ENCODE results near the gene FAM236D. TPM values are rescaled to one million over a fixed set of nuclear protein-coding genes. Genes with fewer than 3 reads are reported as not detected.
"Not testable (repeated sequence)": the region's sequence is repeated elsewhere in the genome, so short reads cannot be mapped to it uniquely, and the experiment has no call there.

FAM236D gene
- total RNA-seq, 1 experiment from 2014 or later = not detected

DNA sequence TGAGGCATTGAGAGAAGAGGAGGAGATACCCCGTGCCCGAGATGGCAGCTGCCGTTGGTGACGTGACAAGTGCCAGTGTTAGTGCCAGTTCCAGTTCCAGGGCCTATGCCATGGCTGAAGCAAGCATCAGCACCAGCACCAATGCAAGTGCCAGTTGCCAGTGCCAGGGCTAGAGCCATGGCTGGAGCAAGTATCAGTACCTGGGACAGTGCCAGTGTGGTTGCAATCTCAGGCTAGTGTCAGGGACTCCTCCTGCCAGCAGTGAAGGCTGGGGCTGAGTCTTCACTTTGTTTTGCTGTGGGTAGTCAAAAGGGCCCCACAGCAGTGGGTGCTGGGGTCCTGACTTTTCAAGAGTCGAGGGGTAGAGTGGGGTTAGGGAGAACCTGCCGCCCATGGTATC is 29.9 kb downstream of the FAM236D start:
- H3K9me3 Mint-ChIP-seq; H2BK12ac ChIP-seq (ENCODE audit: insufficient read length, low read depth, low read length); H2AK5ac ChIP-seq (ENCODE audit: insufficient read length, low read length); H3K79me2 ChIP-seq (ENCODE audit: insufficient read depth, low read length); H3K27ac ChIP-seq (ENCODE audit: insufficient read length, low read depth, low read length); H3K4me2 ChIP-seq (ENCODE audit: insufficient read depth, insufficient read length, low read length); H3K56ac ChIP-seq (ENCODE audit: insufficient read length, low read depth, low read length); H3K23ac ChIP-seq (ENCODE audit: insufficient read length, low read depth, low read length); H3K27me3 Mint-ChIP-seq (ENCODE audit: low read depth); H4K5ac ChIP-seq (ENCODE audit: insufficient read length, low read depth, low read length); H3T11ph ChIP-seq (ENCODE audit: low read length); H3K27me3 ChIP-seq (ENCODE audit: insufficient read depth, low read length); H3K23me2 ChIP-seq (ENCODE audit: insufficient read length, low read depth, low read length, poor library complexity, severe bottlenecking); H3K14ac ChIP-seq (ENCODE audit: insufficient read depth, low read length); H3K4ac ChIP-seq (ENCODE audit: low read depth, low read length); H4K8ac ChIP-seq (replicated peaks; ENCODE audit: insufficient read length, low read depth, low read length); H2BK120ac ChIP-seq (ENCODE audit: low read depth, low read length, poor library complexity, severe bottlenecking); H3K4me3 Mint-ChIP-seq; H2BK20ac ChIP-seq (ENCODE audit: low read depth, low read length, poor library complexity, severe bottlenecking); DNase-seq; H3K4me1 Mint-ChIP-seq; H2AFZ ChIP-seq (ENCODE audit: low read length); H4K20me1 ChIP-seq (ENCODE audit: control insufficient read depth, insufficient read depth, insufficient read length); H3K9me3 ChIP-seq (ENCODE audit: control insufficient read depth, low read depth, low read length); H2BK15ac ChIP-seq (ENCODE audit: low read depth, low read length); H3K18ac ChIP-seq (ENCODE audit: insufficient read length, low read depth, low read length); H3K27ac Mint-ChIP-seq; H2BK5ac ChIP-seq (ENCODE audit: insufficient read length, low read length); H3K79me1 ChIP-seq (ENCODE audit: insufficient read depth, low read depth, low read length, poor library complexity, severe bottlenecking); H3K9ac ChIP-seq (ENCODE audit: extremely low read depth, insufficient read length, low read length); H3K36me3 Mint-ChIP-seq (ENCODE audit: insufficient read depth in 1 of 3, low read depth in 3 of 3); H3K4me1 ChIP-seq (ENCODE audit: insufficient read depth, low read length); H4K91ac ChIP-seq (ENCODE audit: insufficient read length, low read depth, low read length): not testable (repeated sequence)
- WGBS (ENCODE audit: extremely low coverage, insufficient read length, low lambda C conversion rate) = no CpG with 5 or more reads among the region's 6 CpGs

DNA sequence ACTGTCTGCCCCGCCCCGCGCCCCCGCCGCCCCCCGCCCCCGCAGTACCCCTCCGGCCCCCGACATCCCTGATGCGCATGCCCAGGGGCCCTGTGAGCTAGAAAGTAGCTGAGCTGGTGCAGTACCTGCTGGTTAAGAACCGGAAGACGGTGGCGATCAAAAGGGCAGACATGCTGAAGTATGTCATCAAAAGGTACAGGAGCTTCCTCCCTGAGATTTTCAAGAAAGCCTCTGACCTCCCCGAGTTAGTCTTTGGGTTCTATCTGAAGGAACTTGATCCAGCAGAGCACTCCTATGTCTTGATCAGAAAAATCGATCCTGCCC is 30.6 kb downstream of the FAM236D start:
- DNase-seq; H3K4me2 ChIP-seq (ENCODE audit: insufficient read depth, insufficient read length, low read length); H3K4me1 Mint-ChIP-seq; H3K18ac ChIP-seq (ENCODE audit: insufficient read length, low read depth, low read length); H4K5ac ChIP-seq (ENCODE audit: insufficient read length, low read depth, low read length); H2BK20ac ChIP-seq (ENCODE audit: low read depth, low read length, poor library complexity, severe bottlenecking); H3K27ac ChIP-seq (ENCODE audit: insufficient read length, low read depth, low read length); H3K4me3 Mint-ChIP-seq; H4K20me1 ChIP-seq (ENCODE audit: control insufficient read depth, insufficient read depth, insufficient read length); H2BK15ac ChIP-seq (ENCODE audit: low read depth, low read length); H3K9ac ChIP-seq (ENCODE audit: extremely low read depth, insufficient read length, low read length); H3K56ac ChIP-seq (ENCODE audit: insufficient read length, low read depth, low read length); H2BK12ac ChIP-seq (ENCODE audit: insufficient read length, low read depth, low read length); H3T11ph ChIP-seq (ENCODE audit: low read length); H4K91ac ChIP-seq (ENCODE audit: insufficient read length, low read depth, low read length); H3K23me2 ChIP-seq (ENCODE audit: insufficient read length, low read depth, low read length, poor library complexity, severe bottlenecking); H3K27me3 Mint-ChIP-seq (ENCODE audit: low read depth); H3K9me3 Mint-ChIP-seq; H3K79me1 ChIP-seq (ENCODE audit: insufficient read depth, low read depth, low read length, poor library complexity, severe bottlenecking); H3K79me2 ChIP-seq (ENCODE audit: insufficient read depth, low read length); H3K36me3 Mint-ChIP-seq (ENCODE audit: insufficient read depth in 1 of 3, low read depth in 3 of 3); H3K14ac ChIP-seq (ENCODE audit: insufficient read depth, low read length); H3K9me3 ChIP-seq (ENCODE audit: control insufficient read depth, low read depth, low read length); H2BK120ac ChIP-seq (ENCODE audit: low read depth, low read length, poor library complexity, severe bottlenecking); H2AK5ac ChIP-seq (ENCODE audit: insufficient read length, low read length); H4K8ac ChIP-seq (replicated peaks; ENCODE audit: insufficient read length, low read depth, low read length); H3K27me3 ChIP-seq (ENCODE audit: insufficient read depth, low read length); H3K27ac Mint-ChIP-seq; H3K23ac ChIP-seq (ENCODE audit: insufficient read length, low read depth, low read length); H2AFZ ChIP-seq (ENCODE audit: low read length); H2BK5ac ChIP-seq (ENCODE audit: insufficient read length, low read length); H3K4ac ChIP-seq (ENCODE audit: low read depth, low read length); H3K4me1 ChIP-seq (ENCODE audit: insufficient read depth, low read length): not testable (repeated sequence)
- no CpG with 5 or more reads among the region's 15 CpGs for WGBS (ENCODE audit: extremely low coverage, insufficient read length, low lambda C conversion rate)
